ENCODE results near the gene TLE5.

Gene TLE5

GRCh38 chr19:3031607-3031867 is 30.8 kb downstream of the TLE5 start:
- peaks cover 10% of the 10 kb centered on the region for H3K4me1 ChIP-seq (ENCODE audit: low read depth, poor library complexity, severe bottlenecking)
- no peak overlapping the region for H3K4me3 ChIP-seq (IDR thresholded peaks at IDR 0.05; ENCODE audit: insufficient read depth, low read depth, low read length)
- H3K36me3 ChIP-seq (ENCODE audit: insufficient read depth), result no peaks in the 10 kb centered on the region
- no peak for TF ChIP-seq CTCF (conservative IDR thresholded peaks at IDR 0.05; ENCODE audit: low read depth, low read length)
- no peak overlapping the region for H3K9ac ChIP-seq
- no peak overlapping the region for H3K27ac ChIP-seq
- no peak overlapping the region for H3K4me2 ChIP-seq
- H3K79me2 ChIP-seq (ENCODE audit: insufficient read depth, low read depth), result no peaks in the 10 kb centered on the region
- peaks cover 74% of the 10 kb centered on the region for H3K27me3 ChIP-seq (ENCODE audit: insufficient read depth, low read depth)
- no peaks in the 10 kb centered on the region for H4K20me1 ChIP-seq (ENCODE audit: insufficient read depth)
- no peak overlapping the region for H2AFZ ChIP-seq (ENCODE audit: low read depth)

- Histone ChIP-seq H3K9ac (no peak within 1 kb of the TSS), H3K4me3 (IDR thresholded peaks at IDR 0.05; ENCODE audit: insufficient read depth, low read depth, low read length) (no peak within 1 kb of the TSS), H3K79me2 (ENCODE audit: insufficient read depth, low read depth) (no peaks in the 10 kb centered on the region), H4K20me1 (ENCODE audit: insufficient read depth) (no peaks in the 10 kb centered on the region), H3K27ac (no peak within 1 kb of the TSS), H2AFZ (ENCODE audit: low read depth) (no peak within 1 kb of the TSS), H3K4me2 (peak within 1 kb of the TSS; percentile 33; the same call in 1 of the 2 replicates), H3K27me3 (ENCODE audit: insufficient read depth, low read depth) (peaks cover 91% of the 10 kb centered on the region), H3K4me1 (ENCODE audit: low read depth, poor library complexity, severe bottlenecking) (no peaks in the 10 kb centered on the region), H3K36me3 (ENCODE audit: insufficient read depth) (no peaks in the 10 kb centered on the region)
- TF ChIP-seq CTCF (conservative IDR thresholded peaks at IDR 0.05; ENCODE audit: low read depth, low read length), result no peak
Observed at GRCh38 chr19:3029065-3029923, 33.0 kb downstream of the TLE5 start, which contains the start of gene TLE2. Gene TLE2, minus strand, starts transcription at chr19:3029280. Its CDS starts 376 bp downstream, at chr19:3028904.

- no peaks in the 10 kb centered on the region for H3K79me2 ChIP-seq (ENCODE audit: insufficient read depth, low read depth)
- H3K4me2 ChIP-seq, result peak overlapping the region; percentile 33; the same call in 1 of the 2 replicates
- no peak overlapping the region for H3K27ac ChIP-seq
- no peak for TF ChIP-seq CTCF (conservative IDR thresholded peaks at IDR 0.05; ENCODE audit: low read depth, low read length)
- H3K4me3 ChIP-seq (IDR thresholded peaks at IDR 0.05; ENCODE audit: insufficient read depth, low read depth, low read length), result no peak overlapping the region
- H3K27me3 ChIP-seq (ENCODE audit: insufficient read depth, low read depth), result peaks cover 93% of the 10 kb centered on the region
- no peaks in the 10 kb centered on the region for H3K36me3 ChIP-seq (ENCODE audit: insufficient read depth)
- no peaks in the 10 kb centered on the region for H3K4me1 ChIP-seq (ENCODE audit: low read depth, poor library complexity, severe bottlenecking)
- no peaks in the 10 kb centered on the region for H4K20me1 ChIP-seq (ENCODE audit: insufficient read depth)
- no peak overlapping the region for H3K9ac ChIP-seq
- no peak overlapping the region for H2AFZ ChIP-seq (ENCODE audit: low read depth)
Observed at GRCh38 chr19:3028305-3029064, 33.8 kb downstream of the TLE5 start.

GRCh38 chr19:3027981-3028304 is 34.4 kb downstream of the TLE5 start:
- no peaks in the 10 kb centered on the region for H3K36me3 ChIP-seq (ENCODE audit: insufficient read depth)
- H3K27ac ChIP-seq, result no peak overlapping the region
- H3K4me2 ChIP-seq, result no peak overlapping the region
- no peak overlapping the region for H2AFZ ChIP-seq (ENCODE audit: low read depth)
- no peak overlapping the region for H3K4me3 ChIP-seq (IDR thresholded peaks at IDR 0.05; ENCODE audit: insufficient read depth, low read depth, low read length)
- H3K4me1 ChIP-seq (ENCODE audit: low read depth, poor library complexity, severe bottlenecking), result no peaks in the 10 kb centered on the region
- H3K27me3 ChIP-seq (ENCODE audit: insufficient read depth, low read depth), result peaks cover 91% of the 10 kb centered on the region
- H4K20me1 ChIP-seq (ENCODE audit: insufficient read depth), result no peaks in the 10 kb centered on the region
- no peaks in the 10 kb centered on the region for H3K79me2 ChIP-seq (ENCODE audit: insufficient read depth, low read depth)
- TF ChIP-seq CTCF (conservative IDR thresholded peaks at IDR 0.05; ENCODE audit: low read depth, low read length), result no peak
- no peak overlapping the region for H3K9ac ChIP-seq

Data from KMS-11 (cell line).